GM18858 (cell line): ENCODE data around the gene SST.

Source experiments
- ATAC-seq: cut with Tn5 transposase; IDR thresholded peaks from one replicate; pipeline ENCODE4 v1.9.1; 2021; ENCODE audit not compliant: unreplicated experiment

The SST gene

DNA sequence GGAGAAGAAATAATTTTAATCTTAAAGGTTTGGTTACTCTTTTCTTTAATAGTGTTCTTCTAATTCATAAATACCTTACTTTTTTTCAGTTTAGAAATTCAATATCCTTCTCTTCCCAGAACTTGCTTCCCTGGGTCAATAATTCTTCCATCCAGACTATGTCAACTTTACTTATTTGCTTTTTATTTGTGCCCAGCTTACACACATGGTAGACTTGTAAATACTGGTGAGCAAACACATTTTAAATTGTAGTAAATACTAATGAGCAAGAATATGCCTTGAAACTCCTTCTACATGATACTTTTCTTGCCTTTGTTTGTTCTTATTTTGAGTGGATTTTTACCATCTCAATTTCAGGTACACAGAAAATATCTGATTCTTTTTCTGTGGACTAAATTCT lies 33.7 kb downstream of the SST start:
- ATAC-seq = no peak

DNA sequence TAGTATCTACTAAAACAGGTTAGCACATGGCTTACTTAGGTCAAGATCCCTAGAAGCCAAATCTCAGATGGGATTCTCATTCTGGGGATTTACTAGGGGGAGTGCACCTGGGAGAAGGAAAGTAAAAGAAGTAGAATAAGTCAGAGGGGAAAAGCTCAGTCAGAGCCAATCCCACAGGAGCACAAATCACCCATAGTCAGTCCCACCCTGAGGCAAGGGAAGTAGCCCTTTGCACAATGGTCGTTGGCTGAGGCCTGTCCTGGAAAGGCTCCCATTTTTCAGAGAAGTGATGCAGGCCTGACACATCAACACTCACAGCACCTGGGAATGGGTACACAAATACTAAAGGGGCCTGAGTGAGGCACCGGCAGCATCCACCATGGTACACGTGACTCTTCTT lies 39.8 kb downstream of the SST start:
- no peak for ATAC-seq

GRCh38 chr3:187629711-187630110 lies 40.5 kb downstream of the SST start:
- ATAC-seq = no peak

- no peak for ATAC-seq
Observed at GRCh38 chr3:187628169-187628568, 42.0 kb downstream of the SST start.

- no peak for ATAC-seq
Observed at GRCh38 chr3:187626581-187626980, 43.6 kb downstream of the SST start.

DNA sequence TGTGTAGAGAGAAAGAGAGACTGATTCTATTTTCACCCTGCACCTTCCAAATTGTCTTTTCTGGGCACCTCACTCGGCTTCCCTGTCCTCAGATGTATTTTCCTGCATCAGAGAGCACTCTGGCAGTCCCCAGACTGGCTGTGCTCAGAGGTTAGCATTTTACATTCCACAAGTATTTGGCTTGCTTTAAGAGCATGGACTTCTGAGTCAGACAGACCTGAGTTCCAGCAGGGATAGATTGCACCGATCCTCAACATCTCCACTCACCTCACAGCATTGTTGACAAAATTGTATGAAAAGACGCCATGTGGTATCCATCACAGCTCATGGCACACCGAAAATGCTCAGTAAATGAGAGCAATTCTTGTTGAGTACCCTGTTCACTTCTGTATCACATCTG lies 45.6 kb downstream of the SST start:
- no peak for ATAC-seq

- ATAC-seq = no peak
Observed at GRCh38 chr3:187623285-187623814, 46.8 kb downstream of the SST start.

DNA sequence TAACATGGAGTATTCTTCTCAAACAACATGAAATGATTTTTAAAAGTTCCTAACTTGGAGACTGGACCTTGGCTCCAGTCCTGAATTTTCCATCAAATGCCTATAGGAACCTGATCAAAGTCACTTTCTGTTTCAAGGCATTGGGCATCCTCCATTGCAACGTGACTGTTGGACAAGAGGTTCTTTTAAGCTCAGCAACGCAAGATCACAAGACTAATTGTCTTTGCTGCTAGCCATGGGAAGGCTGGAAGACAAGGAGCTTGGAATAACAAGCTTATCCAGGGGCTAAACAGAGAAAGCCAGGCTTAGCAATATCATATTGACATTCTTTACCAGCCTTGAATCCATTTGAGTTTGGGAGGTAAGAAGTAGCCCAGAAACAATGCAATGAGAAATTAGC lies 48.3 kb downstream of the SST start:
- no peak for ATAC-seq

DNA sequence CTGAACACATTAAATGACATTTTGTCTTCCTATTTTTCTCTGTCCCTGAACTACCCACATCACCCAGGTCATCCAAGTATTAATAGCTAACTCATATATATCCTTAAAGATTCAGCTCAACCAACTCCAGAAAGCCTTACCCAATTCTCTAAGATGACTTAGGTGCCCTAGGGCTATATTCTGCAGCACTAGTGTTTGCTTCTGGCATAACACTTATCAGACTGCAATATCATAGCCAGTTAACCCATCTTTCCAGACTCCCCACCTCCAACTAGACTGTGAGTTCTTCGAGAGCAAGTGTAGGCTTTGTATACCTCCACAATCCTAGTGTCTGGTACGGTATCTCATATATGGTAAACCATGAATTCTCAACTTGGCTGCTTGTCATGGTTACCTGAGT lies 50.7 kb downstream of the SST start:
- ATAC-seq = no peak
